Measurements from ENCODE around the gene CUL5. TPM values are rescaled to one million over a fixed set of nuclear protein-coding genes. Genes with fewer than 3 reads are reported as not detected.

The CUL5 gene
- total and polyA plus RNA-seq, 2 of the 8 experiments (the other 6 are each of a cell fraction or from before 2014, with no cell fraction given) = 4.9 to 31.8 TPM

DNA sequence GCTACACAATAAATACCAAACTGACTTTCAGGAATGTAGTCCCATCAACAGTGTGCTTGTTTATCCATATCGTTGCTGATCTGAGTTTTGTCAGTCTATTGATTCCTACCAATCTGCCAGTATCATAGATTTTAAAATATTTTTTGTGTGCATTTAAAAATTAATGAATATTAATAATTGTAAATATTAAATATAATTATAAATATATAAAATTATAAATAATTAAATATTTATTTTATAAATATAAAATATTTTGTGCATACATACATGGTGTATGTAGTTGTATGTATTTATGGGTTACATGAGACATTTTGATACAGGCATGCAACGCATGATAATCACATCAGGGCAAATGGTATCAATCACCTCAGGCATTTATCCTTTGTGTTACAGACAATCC is 53.6 kb downstream of the CUL5 start (continued):
- TF ChIP-seq CHD7 (IDR thresholded peaks at IDR 0.05; ENCODE audit: insufficient replicate concordance, low read length) = no peak
- no peak for TF ChIP-seq CBX8 (IDR thresholded peaks at IDR 0.05; ENCODE audit: borderline replicate concordance, low read depth, low read length)
- no peak for TF ChIP-seq SIN3A (conservative IDR thresholded peaks at IDR 0.05 in 1 of 2, IDR thresholded peaks at IDR 0.05 in 1 of 2; ENCODE audit: low read depth in 1 of 2, low read length in 2 of 2)
- no peak for TF ChIP-seq JUN (IDR thresholded peaks at IDR 0.05; ENCODE audit: low read depth, low read length)
- no peak for TF ChIP-seq E2F6 (IDR thresholded peaks at IDR 0.05)
- TF ChIP-seq CHD2 (IDR thresholded peaks at IDR 0.05; ENCODE audit: low read length) = no peak
- no peak for TF ChIP-seq GTF2F1 (IDR thresholded peaks at IDR 0.05; ENCODE audit: borderline replicate concordance, low read depth, low read length)
- TF ChIP-seq BRCA1 (IDR thresholded peaks at IDR 0.05; ENCODE audit: low read depth, low read length) = no peak
- no peak for TF ChIP-seq USF2 (IDR thresholded peaks at IDR 0.05; ENCODE audit: low read length)
- TF ChIP-seq, protein P1, sequence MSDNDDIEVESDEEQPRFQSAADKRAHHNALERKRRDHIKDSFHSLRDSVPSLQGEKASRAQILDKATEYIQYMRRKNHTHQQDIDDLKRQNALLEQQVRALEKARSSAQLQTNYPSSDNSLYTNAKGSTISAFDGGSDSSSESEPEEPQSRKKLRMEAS (IDR thresholded peaks at IDR 0.05) = no peak
